HG03066 (cell line): ENCODE data around the gene ZNRD2.

Source experiments
- ATAC-seq: cut with Tn5 transposase; IDR thresholded peaks from one replicate; pipeline ENCODE4 v1.9.1; 2021; ENCODE audit warnings: low read depth; ENCODE audit not compliant: unreplicated experiment

Gene ZNRD2

GRCh38 chr11:65621460-65621859, 51.2 kb downstream of the ZNRD2 start:
- no peak for ATAC-seq
